ENCODE results near the gene HNF4A. TPM values are rescaled to one million over a fixed set of nuclear protein-coding genes. Genes with fewer than 3 reads are reported as not detected.

The HNF4A gene
- total and polyA plus RNA-seq, 2 of the 13 experiments (the other 11 are each of a cell fraction or from before 2014, with no cell fraction given): 80.9 to 169 TPM

DNA sequence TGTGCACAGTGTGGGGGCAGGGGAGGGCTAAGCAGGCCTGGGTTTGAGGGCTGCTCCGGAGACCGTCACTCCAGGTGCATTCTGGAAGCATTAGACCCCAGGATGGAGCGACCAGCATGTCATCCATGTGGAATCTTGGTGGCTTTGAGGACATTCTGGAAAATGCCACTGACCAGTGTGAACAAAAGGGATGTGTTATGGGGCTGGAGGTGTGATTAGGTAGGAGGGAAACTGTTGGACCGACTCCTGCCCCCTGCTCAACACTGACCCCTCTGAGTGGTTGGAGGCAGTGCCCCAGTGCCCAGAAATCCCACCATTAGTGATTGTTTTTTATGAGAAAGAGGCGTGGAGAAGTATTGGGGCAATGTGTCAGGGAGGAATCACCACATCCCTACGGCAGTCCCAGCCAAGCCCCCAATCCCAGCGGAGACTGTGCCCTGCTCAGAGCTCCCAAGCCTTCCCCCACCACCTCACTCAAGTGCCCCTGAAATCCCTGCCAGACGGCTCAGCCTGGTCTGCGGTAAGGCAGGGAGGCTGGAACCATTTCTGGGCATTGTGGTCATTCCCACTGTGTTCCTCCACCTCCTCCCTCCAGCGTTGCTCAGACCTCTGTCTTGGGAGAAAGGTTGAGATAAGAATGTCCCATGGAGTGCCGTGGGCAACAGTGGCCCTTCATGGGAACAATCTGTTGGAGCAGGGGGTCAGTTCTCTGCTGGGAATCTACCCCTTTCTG is 76.2 kb downstream of the HNF4A start (continued):
- no peak for TF ChIP-seq GATA4 (IDR thresholded peaks at IDR 0.05; ENCODE audit: borderline replicate concordance, low read depth)
- no peak for TF ChIP-seq ZNF878 (CRISPR knock-in tag; IDR thresholded peaks at IDR 0.05)
- peak; percentile 73 for TF ChIP-seq HNRNPH1 (optimal IDR thresholded peaks at IDR 0.05; ENCODE audit: low read depth, low read length)
- TF ChIP-seq ZNF747 (CRISPR knock-in tag; IDR thresholded peaks at IDR 0.05; ENCODE audit: borderline replicate concordance): peak; percentile 74; the same call in 1 of the 2 replicates
- peak; percentile 71; the same call in 1 of the 2 replicates for TF ChIP-seq ZNF446 (CRISPR knock-in tag; IDR thresholded peaks at IDR 0.05)
- TF ChIP-seq, protein P1, sequence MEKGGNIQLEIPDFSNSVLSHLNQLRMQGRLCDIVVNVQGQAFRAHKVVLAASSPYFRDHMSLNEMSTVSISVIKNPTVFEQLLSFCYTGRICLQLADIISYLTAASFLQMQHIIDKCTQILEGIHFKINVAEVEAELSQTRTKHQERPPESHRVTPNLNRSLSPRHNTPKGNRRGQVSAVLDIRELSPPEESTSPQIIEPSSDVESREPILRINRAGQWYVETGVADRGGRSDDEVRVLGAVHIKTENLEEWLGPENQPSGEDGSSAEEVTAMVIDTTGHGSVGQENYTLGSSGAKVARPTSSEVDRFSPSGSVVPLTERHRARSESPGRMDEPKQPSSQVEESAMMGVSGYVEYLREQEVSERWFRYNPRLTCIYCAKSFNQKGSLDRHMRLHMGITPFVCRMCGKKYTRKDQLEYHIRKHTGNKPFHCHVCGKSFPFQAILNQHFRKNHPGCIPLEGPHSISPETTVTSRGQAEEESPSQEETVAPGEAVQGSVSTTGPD (CRISPR knock-in tag; IDR thresholded peaks at IDR 0.05): peak; percentile 66; the same call in 1 of the 2 replicates
- no peak for TF ChIP-seq MZF1 (CRISPR knock-in tag; IDR thresholded peaks at IDR 0.05; ENCODE audit: borderline replicate concordance)
- no peak for TF ChIP-seq ATF5 (CRISPR knock-in tag; IDR thresholded peaks at IDR 0.05; ENCODE audit: low read depth)
- TF ChIP-seq SP5 (CRISPR knock-in tag; IDR thresholded peaks at IDR 0.05; ENCODE audit: borderline replicate concordance, low read depth): peak; percentile 30; the same call in 1 of the 2 replicates
- TF ChIP-seq YEATS4 (CRISPR knock-in tag; IDR thresholded peaks at IDR 0.05; ENCODE audit: borderline replicate concordance): no peak; the same call in 1 of the 2 replicates
- no peak for TF ChIP-seq HDAC6 (IDR thresholded peaks at IDR 0.05; ENCODE audit: low read depth, low read length)
- TF ChIP-seq, protein P2, sequence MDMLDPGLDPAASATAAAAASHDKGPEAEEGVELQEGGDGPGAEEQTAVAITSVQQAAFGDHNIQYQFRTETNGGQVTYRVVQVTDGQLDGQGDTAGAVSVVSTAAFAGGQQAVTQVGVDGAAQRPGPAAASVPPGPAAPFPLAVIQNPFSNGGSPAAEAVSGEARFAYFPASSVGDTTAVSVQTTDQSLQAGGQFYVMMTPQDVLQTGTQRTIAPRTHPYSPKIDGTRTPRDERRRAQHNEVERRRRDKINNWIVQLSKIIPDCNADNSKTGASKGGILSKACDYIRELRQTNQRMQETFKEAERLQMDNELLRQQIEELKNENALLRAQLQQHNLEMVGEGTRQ (IDR thresholded peaks at IDR 0.05; ENCODE audit: low read depth, low read length): no peak
- TF ChIP-seq, protein P2 (CRISPR knock-in tag; IDR thresholded peaks at IDR 0.05; ENCODE audit: borderline replicate concordance): no peak
- peak; percentile 40; the same call in 1 of the 2 replicates for TF ChIP-seq SP4 (CRISPR knock-in tag; IDR thresholded peaks at IDR 0.05)
- peak; percentile 70; the same call in 1 of the 2 replicates for TF ChIP-seq NFE2L1 (CRISPR knock-in tag; IDR thresholded peaks at IDR 0.05; ENCODE audit: borderline replicate concordance)
- TF ChIP-seq ZNF234 (CRISPR knock-in tag; conservative IDR thresholded peaks at IDR 0.05): 0 out of 2 replicates have a peak, but pooled peaks have one; percentile 23
- TF ChIP-seq MYC (CRISPR knock-in tag; IDR thresholded peaks at IDR 0.05; ENCODE audit: borderline replicate concordance): peak; percentile 46; the same call in 1 of the 2 replicates
- TF ChIP-seq SP2 (CRISPR knock-in tag; IDR thresholded peaks at IDR 0.05): no peak
- peak; percentile 81; the same call in 1 of the 2 replicates for TF ChIP-seq ZHX1 (CRISPR knock-in tag; IDR thresholded peaks at IDR 0.05; ENCODE audit: low read depth)
- peak; percentile 77; the same call in 1 of the 2 replicates for TF ChIP-seq ZNF235 (CRISPR knock-in tag; IDR thresholded peaks at IDR 0.05; ENCODE audit: borderline replicate concordance)
- TF ChIP-seq POGZ (CRISPR knock-in tag; IDR thresholded peaks at IDR 0.05): peak; percentile 39; the same call in 1 of the 2 replicates
